GM12878 (cell line): ENCODE data around the gene CMSS1. TPM values are rescaled to one million over a fixed set of nuclear protein-coding genes. Genes with fewer than 3 reads are reported as not detected.

Source experiments
- ESRRA ChIP-seq: IDR thresholded peaks from 2 replicates; pipeline ENCODE4 v1.6.1; 2012; ENCODE audit warnings: mild to moderate bottlenecking, low read length, improper control_type of control experiment
- KDM1A ChIP-seq: fragments of 200-600 bp; sonication (generic); IDR thresholded peaks from 2 replicates; pipeline ENCODE4 v1.6.1; 2016; ENCODE audit warnings: borderline replicate concordance
- RB1 ChIP-seq: fragments of 450-650 bp; formaldehyde crosslinking; IDR thresholded peaks from 2 replicates; pipeline ENCODE4 v1.6.1; 2017; ENCODE audit warnings: mild to moderate bottlenecking, borderline replicate concordance
- YBX1 ChIP-seq: fragments of 450-650 bp; IDR thresholded peaks from 2 replicates; pipeline ENCODE4 v1.6.1; 2016; ENCODE audit warnings: antibody characterized with exemption
- ZNF217 ChIP-seq: fragments of 450-650 bp; IDR thresholded peaks from 2 replicates; pipeline ENCODE4 v1.6.1; 2017; ENCODE audit warnings: antibody characterized with exemption, mild to moderate bottlenecking
- polyA plus RNA-seq, 11 experiments: library from polyadenylated mRNA; depleted of rRNA in 4 of 11; unstranded in 6 of 11; stranded (reverse) in 5 of 11; fragments of >200 nt; fragmentation: Nextera tagmentation in 4 of 11; fragmentation: Illumina TruSeq in 1 of 11; extraction: Ambion mirVana in 4 of 11; extraction: Trizol in 1 of 11; gene quantifications; 1 replicate in 1 of 11; 2 replicates in 10 of 11; pipeline versions ENCODE4 v1.2.1 to v1.2.3, GENCODE V29; 2011 to 2016; ENCODE audit warnings: inconsistent platforms in 2 of 11, missing spikeins in 2 of 11, low read depth in 1 of 11
- total RNA-seq, 4 experiments: library from RNA; depleted of rRNA in 3 of 4; stranded (reverse); fragments of >200 nt in 3 of 4; fragmentation: Illumina TruSeq in 1 of 4; extraction: Trizol in 1 of 4; gene quantifications; 2 replicates each; pipeline versions ENCODE4 v1.2.1 to v1.2.3, GENCODE V29; 2013 to 2021
- TF ChIP-seq, protein P1 (sequence below): IDR thresholded peaks from 2 replicates; pipeline ENCODE4 v1.6.1; 2012; ENCODE audit warnings: mild to moderate bottlenecking, low read depth, low read length
- TF ChIP-seq, protein P2 (sequence below): IDR thresholded peaks from 2 replicates; pipeline ENCODE4 v1.6.1; 2012; ENCODE audit warnings: low read depth, low read length, improper control_type of control experiment
- TF ChIP-seq, protein P3 (sequence below): fragments of 450-650 bp; formaldehyde crosslinking; IDR thresholded peaks from 2 replicates; pipeline ENCODE4 v1.4.0; 2020; ENCODE audit warnings: mild to moderate bottlenecking, moderate library complexity

Gene CMSS1
- total and polyA plus RNA-seq, 10 of the 15 experiments (the other 5 are each of a cell fraction or from before 2014, with no cell fraction given), result 31.0 to 118 (median 70.1) TPM

DNA sequence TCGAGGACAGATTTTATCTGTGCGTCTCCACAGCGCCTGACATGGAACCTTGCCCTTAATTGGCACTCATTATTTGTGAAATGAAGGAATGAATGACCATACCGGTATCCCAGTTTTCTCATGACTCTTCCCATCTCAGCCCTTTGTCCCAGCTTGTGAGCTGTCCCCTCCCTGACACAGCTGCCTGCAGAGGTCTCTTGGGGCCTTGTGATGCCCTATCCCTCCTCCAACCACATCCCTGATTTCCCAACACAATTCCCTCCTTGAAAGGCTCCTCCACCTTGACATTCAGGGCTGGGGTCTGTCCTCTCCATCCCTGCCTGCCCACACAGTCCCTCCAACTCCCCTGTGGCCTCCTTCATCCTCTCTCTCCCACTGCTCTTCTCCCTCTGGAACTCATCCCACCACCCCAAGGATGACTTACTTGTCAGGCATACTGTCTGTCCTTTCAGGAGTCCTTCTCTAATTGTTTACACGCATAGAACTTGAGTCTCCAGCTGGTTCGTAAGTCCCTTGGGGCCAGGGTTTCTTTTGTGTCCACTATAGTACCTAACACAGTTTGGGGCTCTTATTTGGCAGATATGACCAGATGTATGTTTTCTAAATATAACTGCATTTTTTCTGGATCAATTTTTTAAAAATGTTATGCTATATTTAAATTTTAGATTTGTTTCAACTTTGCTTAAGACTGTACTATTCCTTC is 332.2 kb downstream of the CMSS1 start (continued):
- TF ChIP-seq, protein P1, sequence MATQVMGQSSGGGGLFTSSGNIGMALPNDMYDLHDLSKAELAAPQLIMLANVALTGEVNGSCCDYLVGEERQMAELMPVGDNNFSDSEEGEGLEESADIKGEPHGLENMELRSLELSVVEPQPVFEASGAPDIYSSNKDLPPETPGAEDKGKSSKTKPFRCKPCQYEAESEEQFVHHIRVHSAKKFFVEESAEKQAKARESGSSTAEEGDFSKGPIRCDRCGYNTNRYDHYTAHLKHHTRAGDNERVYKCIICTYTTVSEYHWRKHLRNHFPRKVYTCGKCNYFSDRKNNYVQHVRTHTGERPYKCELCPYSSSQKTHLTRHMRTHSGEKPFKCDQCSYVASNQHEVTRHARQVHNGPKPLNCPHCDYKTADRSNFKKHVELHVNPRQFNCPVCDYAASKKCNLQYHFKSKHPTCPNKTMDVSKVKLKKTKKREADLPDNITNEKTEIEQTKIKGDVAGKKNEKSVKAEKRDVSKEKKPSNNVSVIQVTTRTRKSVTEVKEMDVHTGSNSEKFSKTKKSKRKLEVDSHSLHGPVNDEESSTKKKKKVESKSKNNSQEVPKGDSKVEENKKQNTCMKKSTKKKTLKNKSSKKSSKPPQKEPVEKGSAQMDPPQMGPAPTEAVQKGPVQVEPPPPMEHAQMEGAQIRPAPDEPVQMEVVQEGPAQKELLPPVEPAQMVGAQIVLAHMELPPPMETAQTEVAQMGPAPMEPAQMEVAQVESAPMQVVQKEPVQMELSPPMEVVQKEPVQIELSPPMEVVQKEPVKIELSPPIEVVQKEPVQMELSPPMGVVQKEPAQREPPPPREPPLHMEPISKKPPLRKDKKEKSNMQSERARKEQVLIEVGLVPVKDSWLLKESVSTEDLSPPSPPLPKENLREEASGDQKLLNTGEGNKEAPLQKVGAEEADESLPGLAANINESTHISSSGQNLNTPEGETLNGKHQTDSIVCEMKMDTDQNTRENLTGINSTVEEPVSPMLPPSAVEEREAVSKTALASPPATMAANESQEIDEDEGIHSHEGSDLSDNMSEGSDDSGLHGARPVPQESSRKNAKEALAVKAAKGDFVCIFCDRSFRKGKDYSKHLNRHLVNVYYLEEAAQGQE, result no peak
- TF ChIP-seq, protein P2, sequence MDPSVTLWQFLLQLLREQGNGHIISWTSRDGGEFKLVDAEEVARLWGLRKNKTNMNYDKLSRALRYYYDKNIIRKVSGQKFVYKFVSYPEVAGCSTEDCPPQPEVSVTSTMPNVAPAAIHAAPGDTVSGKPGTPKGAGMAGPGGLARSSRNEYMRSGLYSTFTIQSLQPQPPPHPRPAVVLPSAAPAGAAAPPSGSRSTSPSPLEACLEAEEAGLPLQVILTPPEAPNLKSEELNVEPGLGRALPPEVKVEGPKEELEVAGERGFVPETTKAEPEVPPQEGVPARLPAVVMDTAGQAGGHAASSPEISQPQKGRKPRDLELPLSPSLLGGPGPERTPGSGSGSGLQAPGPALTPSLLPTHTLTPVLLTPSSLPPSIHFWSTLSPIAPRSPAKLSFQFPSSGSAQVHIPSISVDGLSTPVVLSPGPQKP, result no peak
- TF ChIP-seq, protein P3, sequence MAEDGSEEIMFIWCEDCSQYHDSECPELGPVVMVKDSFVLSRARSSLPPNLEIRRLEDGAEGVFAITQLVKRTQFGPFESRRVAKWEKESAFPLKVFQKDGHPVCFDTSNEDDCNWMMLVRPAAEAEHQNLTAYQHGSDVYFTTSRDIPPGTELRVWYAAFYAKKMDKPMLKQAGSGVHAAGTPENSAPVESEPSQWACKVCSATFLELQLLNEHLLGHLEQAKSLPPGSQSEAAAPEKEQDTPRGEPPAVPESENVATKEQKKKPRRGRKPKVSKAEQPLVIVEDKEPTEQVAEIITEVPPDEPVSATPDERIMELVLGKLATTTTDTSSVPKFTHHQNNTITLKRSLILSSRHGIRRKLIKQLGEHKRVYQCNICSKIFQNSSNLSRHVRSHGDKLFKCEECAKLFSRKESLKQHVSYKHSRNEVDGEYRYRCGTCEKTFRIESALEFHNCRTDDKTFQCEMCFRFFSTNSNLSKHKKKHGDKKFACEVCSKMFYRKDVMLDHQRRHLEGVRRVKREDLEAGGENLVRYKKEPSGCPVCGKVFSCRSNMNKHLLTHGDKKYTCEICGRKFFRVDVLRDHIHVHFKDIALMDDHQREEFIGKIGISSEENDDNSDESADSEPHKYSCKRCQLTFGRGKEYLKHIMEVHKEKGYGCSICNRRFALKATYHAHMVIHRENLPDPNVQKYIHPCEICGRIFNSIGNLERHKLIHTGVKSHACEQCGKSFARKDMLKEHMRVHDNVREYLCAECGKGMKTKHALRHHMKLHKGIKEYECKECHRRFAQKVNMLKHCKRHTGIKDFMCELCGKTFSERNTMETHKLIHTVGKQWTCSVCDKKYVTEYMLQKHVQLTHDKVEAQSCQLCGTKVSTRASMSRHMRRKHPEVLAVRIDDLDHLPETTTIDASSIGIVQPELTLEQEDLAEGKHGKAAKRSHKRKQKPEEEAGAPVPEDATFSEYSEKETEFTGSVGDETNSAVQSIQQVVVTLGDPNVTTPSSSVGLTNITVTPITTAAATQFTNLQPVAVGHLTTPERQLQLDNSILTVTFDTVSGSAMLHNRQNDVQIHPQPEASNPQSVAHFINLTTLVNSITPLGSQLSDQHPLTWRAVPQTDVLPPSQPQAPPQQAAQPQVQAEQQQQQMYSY (CRISPR knock-in tag), result no peak
- TF ChIP-seq ZNF217 (no peak), RB1 (no peak), ESRRA (no peak), KDM1A (no peak), YBX1 (no peak)
